Trophoblast cell (in vitro differentiated cells and primary cell): Measurements from ENCODE around the gene PELI2. TPM values are rescaled to one million over a fixed set of nuclear protein-coding genes. Genes with fewer than 3 reads are reported as not detected.

Source experiments
- DNase-seq, 2 donors: peaks; one replicate each; pipeline ENCODE4 v3.0.0-alpha.2; 2016
- H2AFZ ChIP-seq: 2 replicates; pipeline ENCODE4 v1.6.1; 2013; ENCODE audit warnings: low read length, moderate library complexity, mild to moderate bottlenecking; ENCODE audit not compliant: insufficient read depth, poor library complexity
- H2AK5ac ChIP-seq: 2 replicates; pipeline ENCODE4 v1.6.1; 2013; ENCODE audit warnings: mild to moderate bottlenecking, low read length
- H2BK120ac ChIP-seq: 2 replicates; pipeline ENCODE4 v1.6.1; 2013; ENCODE audit warnings: low read length, mild to moderate bottlenecking, moderate library complexity; ENCODE audit not compliant: insufficient read depth, poor library complexity
- H2BK12ac ChIP-seq: 2 replicates; pipeline ENCODE4 v1.6.1; 2013; ENCODE audit warnings: mild to moderate bottlenecking, low read length, moderate library complexity
- H2BK5ac ChIP-seq: 2 replicates; pipeline ENCODE4 v1.6.1; 2013; ENCODE audit warnings: low read length, low read depth, moderate library complexity, mild to moderate bottlenecking; ENCODE audit not compliant: poor library complexity
- H3K14ac ChIP-seq: 2 replicates; pipeline ENCODE4 v1.6.1; 2013; ENCODE audit warnings: mild to moderate bottlenecking, low read length
- H3K18ac ChIP-seq: 2 replicates; pipeline ENCODE4 v1.6.1; 2013; ENCODE audit warnings: mild to moderate bottlenecking, low read length
- H3K23ac ChIP-seq: 2 replicates; pipeline ENCODE4 v1.6.1; 2013; ENCODE audit warnings: low read length
- H3K27ac ChIP-seq: 2 replicates; pipeline ENCODE4 v1.5.1; 2013; ENCODE audit warnings: low read depth, mild to moderate bottlenecking, inconsistent platforms, low read length, moderate library complexity
- H3K27me3 ChIP-seq: 2 replicates; pipeline ENCODE4 v1.6.1; 2013; ENCODE audit warnings: inconsistent platforms, mild to moderate bottlenecking, low read length, moderate library complexity; ENCODE audit not compliant: insufficient read depth
- H3K36me3 ChIP-seq, 2 experiments: 1 replicate in 1 of 2; 2 replicates in 1 of 2; pipeline ENCODE4 v1.6.1; 2013; ENCODE audit warnings: low read length in 2 of 2, mild to moderate bottlenecking in 2 of 2, moderate library complexity in 1 of 2; ENCODE audit not compliant: insufficient read depth in 2 of 2, control insufficient read depth in 1 of 2
- H3K4ac ChIP-seq: 2 replicates; pipeline ENCODE4 v1.6.1; 2013; ENCODE audit warnings: low read depth, mild to moderate bottlenecking, low read length, moderate library complexity
- H3K4me1 ChIP-seq, 2 experiments: 1 replicate in 1 of 2; 2 replicates in 1 of 2; pipeline ENCODE4 v1.6.1; 2013; ENCODE audit warnings: low read length in 2 of 2, mild to moderate bottlenecking in 2 of 2, moderate library complexity in 1 of 2; ENCODE audit not compliant: insufficient read depth in 2 of 2, control insufficient read depth in 1 of 2
- H3K4me2 ChIP-seq: 2 replicates; pipeline ENCODE4 v1.6.1; 2013; ENCODE audit warnings: inconsistent platforms, mild to moderate bottlenecking, low read length, moderate library complexity
- H3K4me3 ChIP-seq: 2 replicates; pipeline ENCODE4 v1.5.1; 2013; ENCODE audit warnings: mild to moderate bottlenecking, low read depth, low read length, inconsistent platforms
- H3K79me1 ChIP-seq: one replicate; pipeline ENCODE4 v1.6.1; 2013; ENCODE audit warnings: low read length
- H3K79me2 ChIP-seq: 2 replicates; pipeline ENCODE4 v1.6.1; 2013; ENCODE audit warnings: low read length, mild to moderate bottlenecking; ENCODE audit not compliant: control insufficient read depth, insufficient read depth, poor library complexity
- H3K9ac ChIP-seq: 2 replicates; pipeline ENCODE4 v1.6.1; 2013; ENCODE audit warnings: mild to moderate bottlenecking, low read length
- H3K9me3 ChIP-seq: 2 replicates; pipeline ENCODE4 v1.6.1; 2013; ENCODE audit warnings: low read depth, mild to moderate bottlenecking, control low read depth, inconsistent platforms, low read length; ENCODE audit not compliant: insufficient read depth
- H4K12ac ChIP-seq: 2 replicates; pipeline ENCODE4 v1.6.1; 2013; ENCODE audit warnings: low read depth, mild to moderate bottlenecking, low read length, moderate library complexity
- H4K8ac ChIP-seq: 2 replicates; pipeline ENCODE4 v1.6.1; 2013; ENCODE audit warnings: low read depth, mild to moderate bottlenecking, low read length, moderate library complexity
- H4K91ac ChIP-seq: one replicate; pipeline ENCODE4 v1.6.1; 2013; ENCODE audit warnings: low read depth, mild to moderate bottlenecking, low read length, moderate library complexity
- WGBS: extraction: QIAGEN DNeasy Blood & Tissue Kit; methylation state at CpG from one replicate; pipeline ENCODE4 v1.1.7; 2013; ENCODE audit warnings: missing lambda C conversion rate; ENCODE audit not compliant: insufficient read length, insufficient coverage; ENCODE audit errors: extremely low coverage; 5-methylcytosine and 5-hydroxymethylcytosine counted together
- polyA plus RNA-seq: library from polyadenylated mRNA; stranded (reverse); fragments of 200-250 nt; gene quantifications from 2 replicates; pipeline ENCODE4 v1.2.3, GENCODE V29; 2013

PELI2 gene
- 1.4 and 1.5 TPM in 2 replicates for polyA plus RNA-seq

GRCh38 chr14:56117765-56118610 is at the start of gene PELI2:
Gene PELI2 (plus strand): TSS chr14:56118411. CDS start chr14:56118661, 250 bp downstream.
- Histone ChIP-seq H3K14ac (no peak within 1 kb of the TSS), H4K12ac (peak within 1 kb of the TSS; percentile 28), H2BK120ac (peak within 1 kb of the TSS; percentile 58), H3K4me3 (peak within 1 kb of the TSS; percentile 85), H3K79me1 (peaks cover 11% of the 10 kb centered on the region), H2BK5ac (peak within 1 kb of the TSS; percentile 27), H3K27me3 (peaks cover 6% of the 10 kb centered on the region), H3K4ac (no peak within 1 kb of the TSS), H2BK12ac (peak within 1 kb of the TSS; percentile 53), H3K9ac (peak within 1 kb of the TSS; percentile 59), H4K91ac (peak within 1 kb of the TSS; percentile 6), H4K8ac (peak within 1 kb of the TSS; percentile 61), H3K79me2 (peaks cover 2% of the 10 kb centered on the region), H3K23ac (no peak within 1 kb of the TSS), H3K27ac (no peak within 1 kb of the TSS), H3K4me2 (peak within 1 kb of the TSS; percentile 96), H3K4me1 (peaks cover 0 to 3% of the 10 kb centered on the region in 2 experiments), H2AFZ (peak within 1 kb of the TSS; percentile 97), H3K9me3 (no peaks in the 10 kb centered on the region), H3K18ac (peak within 1 kb of the TSS; percentile 87), H3K36me3 (no peaks in the 10 kb centered on the region), H2AK5ac (no peak within 1 kb of the TSS)
- peak in 1 of 2 donors; percentile 52 for DNase-seq
- no CpG with 5 or more reads among the region's 96 CpGs for WGBS

GRCh38 chr14:56073799-56074198 is 44.4 kb upstream of the PELI2 start:
- H4K12ac ChIP-seq = no peak overlapping the region
- no peak overlapping the region for H3K23ac ChIP-seq
- H2BK12ac ChIP-seq = no peak overlapping the region
- H3K27me3 ChIP-seq = no peaks in the 10 kb centered on the region
- no peaks in the 10 kb centered on the region for H3K36me3 ChIP-seq
- no peak overlapping the region for H2AK5ac ChIP-seq
- no peak overlapping the region for H3K14ac ChIP-seq
- H3K79me2 ChIP-seq = no peaks in the 10 kb centered on the region
- H2BK5ac ChIP-seq = no peak overlapping the region
- H4K91ac ChIP-seq = no peak overlapping the region
- WGBS = no CpG with 5 or more reads among the region's 4 CpGs
- H3K18ac ChIP-seq = no peak overlapping the region
- no peak overlapping the region for H4K8ac ChIP-seq
- H3K9ac ChIP-seq = no peak overlapping the region
- H3K4me1 ChIP-seq = no peaks in the 10 kb centered on the region
- no peak overlapping the region for H3K4me2 ChIP-seq
- no peak overlapping the region for H3K27ac ChIP-seq
- no peak for DNase-seq
- no peak overlapping the region for H3K4ac ChIP-seq
- H2AFZ ChIP-seq = no peak overlapping the region
- H2BK120ac ChIP-seq = no peak overlapping the region
- peaks cover 2% of the 10 kb centered on the region for H3K9me3 ChIP-seq
- H3K4me3 ChIP-seq = no peak overlapping the region
- no peaks in the 10 kb centered on the region for H3K79me1 ChIP-seq

GRCh38 chr14:56075301-56075700 is 42.9 kb upstream of the PELI2 start:
- no peaks in the 10 kb centered on the region for H3K36me3 ChIP-seq
- H3K27me3 ChIP-seq = no peaks in the 10 kb centered on the region
- DNase-seq = no peak
- no peak overlapping the region for H3K4me2 ChIP-seq
- no peak overlapping the region for H4K91ac ChIP-seq
- no peaks in the 10 kb centered on the region for H3K4me1 ChIP-seq
- H2BK12ac ChIP-seq = no peak overlapping the region
- H3K4me3 ChIP-seq = no peak overlapping the region
- no peak overlapping the region for H3K18ac ChIP-seq
- H4K12ac ChIP-seq = no peak overlapping the region
- no peak overlapping the region for H2BK120ac ChIP-seq
- H3K4ac ChIP-seq = no peak overlapping the region
- no peak overlapping the region for H3K14ac ChIP-seq
- no peaks in the 10 kb centered on the region for H3K79me1 ChIP-seq
- no peak overlapping the region for H2BK5ac ChIP-seq
- WGBS = no CpG with 5 or more reads among the region's 2 CpGs
- no peaks in the 10 kb centered on the region for H3K79me2 ChIP-seq
- H3K9ac ChIP-seq = no peak overlapping the region
- no peak overlapping the region for H2AK5ac ChIP-seq
- no peak overlapping the region for H4K8ac ChIP-seq
- no peak overlapping the region for H3K27ac ChIP-seq
- H2AFZ ChIP-seq = no peak overlapping the region
- H3K23ac ChIP-seq = no peak overlapping the region
- peaks cover 2% of the 10 kb centered on the region for H3K9me3 ChIP-seq

GRCh38 chr14:56081139-56081538 is 37.1 kb upstream of the PELI2 start:
- H3K14ac ChIP-seq = no peak overlapping the region

More at GRCh38 chr14:56081139-56081538, 37.1 kb upstream of the PELI2 start:
- no peaks in the 10 kb centered on the region for H3K79me2 ChIP-seq
- H3K4me2 ChIP-seq = no peak overlapping the region
- no peak for DNase-seq
- no peak overlapping the region for H2AFZ ChIP-seq
- no peaks in the 10 kb centered on the region for H3K79me1 ChIP-seq
- no peak overlapping the region for H2BK5ac ChIP-seq
- no peak overlapping the region for H4K8ac ChIP-seq
- H4K12ac ChIP-seq = no peak overlapping the region
- H4K91ac ChIP-seq = no peak overlapping the region
- H3K27me3 ChIP-seq = no peaks in the 10 kb centered on the region
- no peak overlapping the region for H3K9ac ChIP-seq
- H3K9me3 ChIP-seq = no peaks in the 10 kb centered on the region
- no peak overlapping the region for H3K18ac ChIP-seq
- H2BK120ac ChIP-seq = no peak overlapping the region
- peaks cover 0 to 3% of the 10 kb centered on the region in 2 experiments for H3K4me1 ChIP-seq
- WGBS = no CpG with 5 or more reads among the region's 2 CpGs
- no peak overlapping the region for H2BK12ac ChIP-seq
- H2AK5ac ChIP-seq = no peak overlapping the region
- no peak overlapping the region for H3K4me3 ChIP-seq
- no peaks in the 10 kb centered on the region for H3K36me3 ChIP-seq
- no peak overlapping the region for H3K23ac ChIP-seq
- H3K4ac ChIP-seq = no peak overlapping the region
- H3K27ac ChIP-seq = no peak overlapping the region
